K562 (cell line): ENCODE data around the gene ULK1. TPM values are rescaled to one million over a fixed set of nuclear protein-coding genes. Genes with fewer than 3 reads are reported as not detected.

Experiments used
- ATAC-seq: fragments of 200-7000 bp; cut with Tn5 transposase; 3 replicates; pipeline ENCODE4 v1.9.1; 2020; ENCODE audit warnings: moderate library complexity
- BruUV-seq: library from RNA; stranded (reverse); fragments of 400-500 nt; replicated peaks from 2 replicates; lab custom pipeline; 2021; lab: Mats Ljungman, UMichigan
- CTCF ChIA-PET: fragments of 300-600 bp; formaldehyde crosslinking; extraction: SDS; loops from one replicate; lab custom pipeline; 2021; ENCODE audit warnings: low intra/inter-chr PET ratio; lab: Yijun Ruan, JAX
- POLR2A ChIA-PET: fragments of 300-600, 350-650 bp; sonication (Branson Sonifier 250); formaldehyde crosslinking; extraction: SDS; loops from one replicate; lab custom pipeline; 2021; ENCODE audit warnings: antibody characterized with exemption, inconsistent platforms; lab: Yijun Ruan, JAX
- DNase-seq, 4 experiments: peaks; one replicate each; pipeline versions ENCODE4 v3.0.0 to v3.0.0-alpha.2; 2011 to 2018; ENCODE audit warnings: low spot score in 3 of 4, mixed read lengths in 3 of 4; ENCODE audit errors: extremely low read depth in 1 of 4
- FAIRE-seq: peaks from 2 replicates; lab custom pipeline; 2011; peaks lifted over from hg19 to GRCh38; lab: Jason Lieb, UNC
- H2AFZ ChIP-seq: 2 replicates; pipeline ENCODE4 v1.6.0; 2011; ENCODE audit warnings: low read depth, low read length, control low read depth, inconsistent platforms
- H3K27ac ChIP-seq: fragments of 200-600 bp; 3 replicates; pipeline ENCODE4 v1.8.0; 2011; ENCODE audit warnings: low read depth, mild to moderate bottlenecking, control low read depth, inconsistent platforms, low read length, moderate library complexity, mixed read lengths; ENCODE audit errors: extremely low read depth
- H3K27me3 ChIP-seq, 2 experiments: fragments of 300-600 bp in 1 of 2; 2 replicates in 1 of 2; 3 replicates in 1 of 2; pipeline versions ENCODE4 v1.6.0 to v1.8.0; 2011; ENCODE audit warnings: inconsistent platforms in 2 of 2, low read length in 2 of 2, mild to moderate bottlenecking in 1 of 2, mixed read lengths in 1 of 2, moderate library complexity in 1 of 2; ENCODE audit not compliant: control insufficient read depth in 2 of 2, insufficient read depth in 2 of 2
- H3K36me3 ChIP-seq: fragments of 300-600 bp; 3 replicates; pipeline ENCODE4 v1.8.0; 2011; ENCODE audit warnings: mild to moderate bottlenecking, low read length, inconsistent platforms; ENCODE audit not compliant: control insufficient read depth, insufficient read depth
- H3K4me1 ChIP-seq, 2 experiments: fragments of 200-600 bp in 1 of 2; replicated peaks in 1 of 2; 2 replicates in 1 of 2; 3 replicates in 1 of 2; pipeline versions ENCODE4 v1.5.1 to v1.8.0; 2011; ENCODE audit warnings: inconsistent platforms in 2 of 2, low read length in 2 of 2, mild to moderate bottlenecking in 1 of 2, mixed read lengths in 1 of 2, moderate library complexity in 1 of 2; ENCODE audit not compliant: control insufficient read depth in 2 of 2, insufficient read depth in 2 of 2
- H3K4me2 ChIP-seq: 2 replicates; pipeline ENCODE4 v1.6.1; 2011; ENCODE audit warnings: low read length, control low read depth, inconsistent platforms, mixed read lengths; ENCODE audit not compliant: insufficient read depth
- H3K4me3 ChIP-seq: fragments of 200-600 bp; sonication (generic), shearing (Covaris generic); 2 replicates; pipeline ENCODE4 v1.5.1; 2016; ENCODE audit warnings: control low read depth, inconsistent platforms
- H3K79me2 ChIP-seq: fragments of 200-600 bp; 3 replicates; pipeline ENCODE4 v1.8.0; 2011; ENCODE audit warnings: low read length, inconsistent platforms; ENCODE audit not compliant: control insufficient read depth, insufficient read depth
- H3K9ac ChIP-seq, 2 experiments: 2 replicates each; pipeline versions ENCODE4 v1.6.0 to v1.6.1; 2011; ENCODE audit warnings: low read depth in 2 of 2, low read length in 2 of 2, control low read depth in 1 of 2, inconsistent platforms in 1 of 2, mild to moderate bottlenecking in 1 of 2, mixed read lengths in 1 of 2; ENCODE audit not compliant: insufficient read depth in 1 of 2
- H3K9me1 ChIP-seq: one replicate; pipeline ENCODE4 v1.6.0; 2011; ENCODE audit warnings: inconsistent platforms, mild to moderate bottlenecking, low read length, moderate library complexity; ENCODE audit not compliant: control insufficient read depth, insufficient read depth
- H3K9me3 ChIP-seq: replicated peaks from 2 replicates; pipeline ENCODE4 v1.5.1; 2011; ENCODE audit warnings: low read depth, low read length, inconsistent platforms; ENCODE audit not compliant: control insufficient read depth, insufficient read depth
- H4K20me1 ChIP-seq: replicated peaks from 2 replicates; pipeline ENCODE4 v1.6.1; 2011; ENCODE audit warnings: low read length, inconsistent platforms, mixed read lengths; ENCODE audit not compliant: control insufficient read depth, insufficient read depth
- ATF1 ChIP-seq, 2 experiments: fragments of 450-650 bp in 1 of 2; IDR thresholded peaks; 2 replicates each; pipeline ENCODE4 v1.6.1; 2016; ENCODE audit warnings: missing compliant biosample characterization in 1 of 2, missing genetic modification characterization in 1 of 2
- BMI1 ChIP-seq: fragments of 150-350 bp; IDR thresholded peaks from 2 replicates; pipeline ENCODE4 v1.6.1; 2014; ENCODE audit warnings: low read length
- HINFP ChIP-seq: fragments of 450-650 bp; conservative IDR thresholded peaks from 2 replicates; pipeline ENCODE4 v1.6.1; 2016; ENCODE audit warnings: missing genetic modification characterization, low read depth, mild to moderate bottlenecking, control low read depth, missing compliant biosample characterization
- PHF20 ChIP-seq: fragments of 450-650 bp; IDR thresholded peaks from 2 replicates; pipeline ENCODE4 v1.6.1; 2018; ENCODE audit not compliant: partially characterized antibody
- ZNF184 ChIP-seq: sonication (generic); formaldehyde crosslinking; IDR thresholded peaks from 2 replicates; pipeline ENCODE4 v1.5.0; 2020; ENCODE audit warnings: missing genetic modification reagents
- ZNF589 ChIP-seq: fragments of 200-800 bp; sonication (Bioruptor generic); IDR thresholded peaks from 2 replicates; pipeline ENCODE4 v1.6.1; 2016; ENCODE audit warnings: low read depth, missing genetic modification characterization, missing compliant biosample characterization
- WGBS: fragments of 100-300 bp; shearing (Covaris generic); methylation state at CpG from one replicate; pipeline ENCODE4 v1.1.6; 2016; ENCODE audit warnings: low coverage, mixed read lengths; ENCODE audit not compliant: insufficient coverage; ENCODE audit errors: missing lambda C conversion rate; 5-methylcytosine and 5-hydroxymethylcytosine counted together
- in situ Hi-C: fragments of 300-500 bp; cut with MboI; formaldehyde crosslinking; loops from 4 replicates; pipeline ENCODE4 v1.15.0; 2018; ENCODE audit warnings: inconsistent platforms, mixed read lengths
- intact Hi-C: fragments of 100-400 bp; cut with micrococcal nuclease; formaldehyde crosslinking; loops from 2 replicates; pipeline ENCODE4 v1.14.2; 2022
- polyA plus RNA-seq, 8 experiments: library from polyadenylated mRNA; depleted of rRNA in 4 of 8; stranded (reverse) in 5 of 8; unstranded in 3 of 8; fragments of >200 nt; fragmentation: Nextera tagmentation in 2 of 8; fragmentation: Illumina TruSeq in 1 of 8; extraction: Ambion mirVana in 2 of 8; extraction: Trizol in 1 of 8; gene quantifications; 2 replicates each; pipeline versions ENCODE4 v1.2.1 to v1.2.3, GENCODE V29; 2011 to 2014; ENCODE audit warnings: inconsistent platforms in 1 of 8, missing spikeins in 1 of 8
- total RNA-seq, 7 experiments: library from RNA; depleted of rRNA in 6 of 7; stranded (reverse); fragments of >200 nt in 6 of 7; fragmentation: Illumina TruSeq in 2 of 7; extraction: Trizol in 2 of 7; gene quantifications; 2 replicates each; pipeline versions ENCODE4 v1.2.1 to v1.2.3, GENCODE V29; 2011 to 2021; ENCODE audit warnings: low replicate concordance in 1 of 7
- TF ChIP-seq, protein P1 (sequence below): fragments of 450-650 bp; formaldehyde crosslinking; IDR thresholded peaks from 2 replicates; pipeline ENCODE4 v1.4.0; 2020; ENCODE audit warnings: mild to moderate bottlenecking, moderate library complexity
- TF ChIP-seq, protein P2 (sequence below): fragments of 250-450 bp; sonication (Bioruptor Pico); IDR thresholded peaks from 2 replicates; pipeline ENCODE4 v1.5.1; 2021; ENCODE audit warnings: mild to moderate bottlenecking

The ULK1 gene
- total and polyA plus RNA-seq, 9 of the 15 experiments (the other 6 are each of a cell fraction or from before 2014, with no cell fraction given), result 0.15 to 29.4 (median 2.5) TPM

DNA sequence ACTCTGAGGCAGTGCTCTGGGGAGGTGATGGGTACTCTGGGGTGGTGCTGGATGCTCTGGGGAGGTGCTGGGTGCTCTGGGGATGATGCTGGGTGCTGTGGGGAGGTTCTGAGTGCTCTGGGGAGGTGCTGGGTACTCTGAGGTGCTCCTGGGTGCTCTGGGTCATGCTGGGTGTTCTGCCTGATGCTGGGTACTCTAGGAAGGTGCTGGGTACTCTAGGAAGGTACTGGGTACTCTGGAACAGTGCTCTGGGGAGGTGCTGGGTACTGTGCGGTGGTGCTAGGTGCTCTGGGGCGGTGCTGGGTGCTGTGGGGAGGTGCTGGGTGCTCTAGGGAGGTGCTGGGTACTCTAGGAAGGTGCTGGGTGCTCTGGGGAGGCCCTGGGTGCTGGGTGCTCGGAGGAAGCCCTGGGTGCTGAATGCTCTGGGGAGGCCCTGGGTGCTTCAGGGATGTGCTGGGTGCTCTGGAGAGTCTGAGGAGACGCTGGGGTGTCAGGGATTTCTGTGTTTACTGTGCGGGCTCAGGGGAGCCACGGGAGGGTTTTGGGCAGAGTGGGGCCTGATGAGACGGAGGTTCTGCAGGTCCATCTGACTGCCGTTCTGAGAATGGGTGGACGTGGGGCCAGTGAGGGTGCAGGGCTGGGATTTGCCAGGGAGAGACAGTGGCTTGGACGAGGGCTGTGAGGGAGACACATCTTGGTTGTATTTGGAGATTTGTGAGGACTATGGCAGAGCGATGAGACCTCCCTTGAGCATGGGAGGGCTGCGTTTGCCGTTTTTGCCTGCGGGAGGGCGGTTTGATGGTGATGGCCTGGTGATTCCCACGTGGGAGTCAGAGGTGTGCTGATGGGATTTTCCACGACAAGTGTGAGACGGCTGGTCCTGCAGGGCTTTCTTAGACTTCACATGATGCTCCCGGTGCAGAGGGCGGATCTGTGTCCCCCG lies 36.2 kb upstream of the ULK1 start:
- no peak for FAIRE-seq
- TF ChIP-seq, protein P1, sequence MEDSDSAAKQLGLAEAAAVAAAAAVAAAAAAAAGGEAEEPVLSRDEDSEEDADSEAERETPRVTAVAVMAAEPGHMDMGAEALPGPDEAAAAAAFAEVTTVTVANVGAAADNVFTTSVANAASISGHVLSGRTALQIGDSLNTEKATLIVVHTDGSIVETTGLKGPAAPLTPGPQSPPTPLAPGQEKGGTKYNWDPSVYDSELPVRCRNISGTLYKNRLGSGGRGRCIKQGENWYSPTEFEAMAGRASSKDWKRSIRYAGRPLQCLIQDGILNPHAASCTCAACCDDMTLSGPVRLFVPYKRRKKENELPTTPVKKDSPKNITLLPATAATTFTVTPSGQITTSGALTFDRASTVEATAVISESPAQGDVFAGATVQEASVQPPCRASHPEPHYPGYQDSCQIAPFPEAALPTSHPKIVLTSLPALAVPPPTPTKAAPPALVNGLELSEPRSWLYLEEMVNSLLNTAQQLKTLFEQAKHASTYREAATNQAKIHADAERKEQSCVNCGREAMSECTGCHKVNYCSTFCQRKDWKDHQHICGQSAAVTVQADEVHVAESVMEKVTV, result no peak
- TF ChIP-seq ZNF184 (no peak), HINFP (tag) (no peak), ATF1 (CRISPR knock-in tag; IDR thresholded peaks at IDR 0.05) (no peak), ATF1 (tag; IDR thresholded peaks at IDR 0.05) (no peak), BMI1 (no peak), PHF20 (no peak), ZNF589 (CRISPR knock-in tag) (no peak)
- TF ChIP-seq, protein P2, sequence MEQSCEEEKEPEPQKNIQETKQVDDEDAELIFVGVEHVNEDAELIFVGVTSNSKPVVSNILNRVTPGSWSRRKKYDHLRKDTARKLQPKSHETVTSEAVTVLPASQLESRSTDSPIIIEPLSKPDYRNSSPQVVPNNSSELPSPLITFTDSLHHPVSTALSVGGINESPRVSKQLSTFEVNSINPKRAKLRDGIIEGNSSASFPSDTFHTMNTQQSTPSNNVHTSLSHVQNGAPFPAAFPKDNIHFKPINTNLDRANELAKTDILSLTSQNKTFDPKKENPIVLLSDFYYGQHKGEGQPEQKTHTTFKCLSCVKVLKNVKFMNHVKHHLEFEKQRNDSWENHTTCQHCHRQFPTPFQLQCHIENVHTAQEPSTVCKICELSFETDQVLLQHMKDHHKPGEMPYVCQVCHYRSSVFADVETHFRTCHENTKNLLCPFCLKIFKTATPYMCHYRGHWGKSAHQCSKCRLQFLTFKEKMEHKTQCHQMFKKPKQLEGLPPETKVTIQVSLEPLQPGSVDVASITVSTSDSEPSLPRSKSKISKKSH, result no peak
- BruUV-seq, result no TSS peak

More for the DNA sequence above, 36.2 kb upstream of the ULK1 start:
- H3K9ac ChIP-seq, result peak overlapping the region in 1 of 2 experiments; percentile 26; a peak in 1 of 4 replicates
- in situ Hi-C loops, result no loop called here
- H4K20me1 ChIP-seq, result no peaks in the 10 kb centered on the region
- H3K4me2 ChIP-seq, result no peak overlapping the region
- WGBS, result 61% methylated on average over 19 of the region's 21 CpGs
- no peaks in the 10 kb centered on the region for H3K27me3 ChIP-seq
- no peak overlapping the region for H3K27ac ChIP-seq
- H3K36me3 ChIP-seq, result no peaks in the 10 kb centered on the region
- H3K4me3 ChIP-seq, result no peak overlapping the region
- ChIA-PET CTCF (no interaction called here), POLR2A (no interaction called here)
- H3K9me3 ChIP-seq, result no peaks in the 10 kb centered on the region
- H3K9me1 ChIP-seq, result no peaks in the 10 kb centered on the region
- intact Hi-C loops, result no loop called here
- no peak overlapping the region for H2AFZ ChIP-seq
- H3K4me1 ChIP-seq, result peaks cover 26 to 64% of the 10 kb centered on the region in 2 experiments; a peak in 4 of 5 replicates
- DNase-seq, result no peak
- no peak for ATAC-seq
- H3K79me2 ChIP-seq, result no peaks in the 10 kb centered on the region
